ENCODE data around the gene SAT2. TPM values are rescaled to one million over a fixed set of nuclear protein-coding genes. Genes with fewer than 3 reads are reported as not detected.
A peak's percentile ranks its signal among the peaks of the same experiment; 100 is the strongest.

SAT2 gene
- total and polyA plus RNA-seq, 9 donors = 89.5 to 235 (median 145) TPM

DNA sequence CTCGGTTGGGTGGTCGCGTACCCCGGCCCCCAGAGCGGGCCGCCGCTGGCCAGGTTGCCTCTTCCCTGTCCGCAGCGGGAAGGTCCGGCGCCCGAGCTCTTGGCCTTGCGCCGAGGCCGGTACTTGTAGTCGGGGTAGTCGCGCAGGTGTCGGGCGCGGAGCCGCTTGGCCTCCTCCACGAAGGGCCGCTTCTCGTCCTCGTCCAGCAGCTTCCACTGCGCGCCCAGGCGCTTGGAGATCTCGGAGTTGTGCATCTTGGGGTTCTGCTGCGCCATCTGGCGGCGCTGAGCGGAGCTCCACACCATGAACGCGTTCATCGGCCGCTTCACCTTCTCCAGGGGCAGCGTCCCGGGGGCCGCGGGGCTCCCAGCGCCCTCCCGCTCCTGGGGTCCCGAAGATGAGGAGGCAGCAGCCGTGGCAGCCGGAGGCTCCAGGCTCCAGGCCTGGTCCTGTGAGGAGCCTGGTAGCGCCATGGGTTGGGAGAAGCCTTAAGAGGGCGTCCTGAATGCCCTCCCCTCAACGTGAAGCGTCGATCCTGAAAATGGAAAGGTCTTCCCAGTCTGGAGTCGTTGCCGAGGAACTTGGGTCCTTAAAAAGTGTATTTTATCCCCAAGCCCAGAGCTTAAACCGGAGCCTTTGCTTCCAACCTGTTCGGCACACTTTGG, 38.3 kb downstream of the SAT2 start:
- Histone ChIP-seq H3K36me3 (no peaks in the 10 kb centered on the region), H3K9me3 (no peaks in the 10 kb centered on the region), H3K4me1 (ENCODE audit: insufficient read depth) (peaks cover 7% of the 10 kb centered on the region), H3K4me3 (peak overlapping the region; percentile 67), H3K27ac (peak overlapping the region; percentile 12 to 42), H3K27me3 (no peaks in the 10 kb centered on the region)
- intact Hi-C loops (cut with DNase I) = no loop called here
- TF ChIP-seq POLR2A (IDR thresholded peaks at IDR 0.05) (peak; percentile 19), EP300 (IDR thresholded peaks at IDR 0.05) (no peak)
- TF ChIP-seq, protein P1, sequence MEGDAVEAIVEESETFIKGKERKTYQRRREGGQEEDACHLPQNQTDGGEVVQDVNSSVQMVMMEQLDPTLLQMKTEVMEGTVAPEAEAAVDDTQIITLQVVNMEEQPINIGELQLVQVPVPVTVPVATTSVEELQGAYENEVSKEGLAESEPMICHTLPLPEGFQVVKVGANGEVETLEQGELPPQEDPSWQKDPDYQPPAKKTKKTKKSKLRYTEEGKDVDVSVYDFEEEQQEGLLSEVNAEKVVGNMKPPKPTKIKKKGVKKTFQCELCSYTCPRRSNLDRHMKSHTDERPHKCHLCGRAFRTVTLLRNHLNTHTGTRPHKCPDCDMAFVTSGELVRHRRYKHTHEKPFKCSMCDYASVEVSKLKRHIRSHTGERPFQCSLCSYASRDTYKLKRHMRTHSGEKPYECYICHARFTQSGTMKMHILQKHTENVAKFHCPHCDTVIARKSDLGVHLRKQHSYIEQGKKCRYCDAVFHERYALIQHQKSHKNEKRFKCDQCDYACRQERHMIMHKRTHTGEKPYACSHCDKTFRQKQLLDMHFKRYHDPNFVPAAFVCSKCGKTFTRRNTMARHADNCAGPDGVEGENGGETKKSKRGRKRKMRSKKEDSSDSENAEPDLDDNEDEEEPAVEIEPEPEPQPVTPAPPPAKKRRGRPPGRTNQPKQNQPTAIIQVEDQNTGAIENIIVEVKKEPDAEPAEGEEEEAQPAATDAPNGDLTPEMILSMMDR (IDR thresholded peaks at IDR 0.05) = peak; percentile 89 to 93 (median 90)
- peak; percentile 87 to 92 (median 89) for DNase-seq
- 8 to 17% (median 8%) methylated on average over 44 to 56 of the region's 56 CpGs for WGBS, 3 donors

DNA sequence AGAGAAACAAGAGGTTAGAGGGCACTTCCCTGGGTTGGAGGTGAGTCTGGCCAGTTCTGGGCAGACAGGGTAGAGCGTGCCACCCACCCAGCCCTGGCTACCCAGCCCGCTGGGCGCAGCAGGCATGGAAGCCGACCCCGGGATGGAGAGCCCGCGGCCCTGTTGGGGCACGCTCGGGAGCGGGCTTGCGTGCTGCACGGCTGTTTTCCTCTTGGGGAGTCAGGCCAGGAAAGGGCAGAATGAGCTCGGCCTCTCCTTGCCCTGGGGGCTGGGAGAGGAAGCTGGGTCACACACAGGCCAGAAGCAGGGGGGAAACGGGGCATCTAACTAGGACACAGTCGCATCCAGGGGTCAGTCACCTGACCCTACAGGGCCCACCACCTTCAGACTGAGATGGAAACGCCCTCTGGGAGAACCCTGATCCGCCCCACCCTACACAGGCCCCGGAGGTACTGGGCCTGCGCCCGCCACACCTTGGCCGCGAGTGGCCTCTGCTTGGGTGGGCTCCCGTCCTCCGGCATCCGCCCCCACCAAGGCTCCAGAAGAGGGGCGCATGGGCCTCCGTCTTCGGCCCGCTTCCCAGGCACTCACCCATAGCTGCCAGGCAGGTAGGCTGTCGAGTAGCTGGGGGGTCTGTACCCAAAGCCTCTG, 38.9 kb downstream of the SAT2 start:
- intact Hi-C loops (cut with DNase I) = no loop called here
- peaks cover 8% of the 10 kb centered on the region for H3K4me1 ChIP-seq (ENCODE audit: insufficient read depth)

DNA sequence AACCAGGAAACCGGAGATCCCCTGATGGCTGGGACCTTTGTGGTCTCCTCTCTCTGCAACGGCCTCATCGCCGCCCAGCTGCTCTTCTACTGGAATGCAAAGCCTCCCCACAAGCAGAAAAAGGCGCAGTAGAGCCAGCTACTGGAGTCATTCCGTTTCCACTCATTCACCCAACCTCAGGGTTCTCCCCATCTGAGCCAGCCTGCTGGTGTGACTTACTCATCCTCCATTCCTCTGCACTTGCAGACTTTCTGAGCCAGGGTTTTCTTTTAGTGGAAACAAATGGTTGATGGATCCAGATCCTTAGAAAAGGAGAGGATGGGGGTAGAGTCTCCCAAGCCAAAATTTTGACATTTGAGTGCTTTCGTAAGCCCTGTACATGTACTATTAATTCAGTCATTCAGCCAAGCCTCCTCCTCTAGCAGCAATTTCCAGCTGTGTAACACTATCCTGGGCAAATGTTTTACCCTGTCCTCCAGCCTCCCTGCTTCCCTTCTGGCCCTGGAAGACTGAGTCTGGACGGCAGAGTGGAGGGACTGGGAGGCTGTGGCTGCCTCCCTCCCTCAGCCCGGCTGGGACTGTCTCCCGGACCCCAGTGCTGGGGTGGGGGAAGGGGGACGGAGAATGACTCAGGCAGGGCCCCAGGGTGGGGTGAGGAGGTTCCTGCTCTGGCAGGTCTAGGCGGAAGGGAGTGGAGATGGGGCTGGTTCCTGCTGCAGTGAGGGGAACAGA, 40.0 kb downstream of the SAT2 start:
- H3K27ac ChIP-seq = no peak overlapping the region
- intact Hi-C loops (cut with DNase I) = loop anchor here in 1 of 4 donors (2.0 kb wide), 1 partner anchor 77 kb away; no protein-coding TSS in a partner anchor

More for the DNA sequence above, 38.9 kb downstream of the SAT2 start:
- TF ChIP-seq EP300 (IDR thresholded peaks at IDR 0.05) (no peak), POLR2A (IDR thresholded peaks at IDR 0.05) (no peak)
- TF ChIP-seq, protein P1 (IDR thresholded peaks at IDR 0.05) = no peak
- no peaks in the 10 kb centered on the region for H3K27me3 ChIP-seq
- H3K4me3 ChIP-seq = peak overlapping the region; percentile 67
- DNase-seq = no peak
- H3K27ac ChIP-seq = peak overlapping the region; percentile 12 to 42
- 28 to 52% (median 34%) methylated on average over 24 to 30 of the region's 30 CpGs for WGBS, 3 donors
- no peaks in the 10 kb centered on the region for H3K36me3 ChIP-seq
- H3K9me3 ChIP-seq = no peaks in the 10 kb centered on the region

More for the DNA sequence above, 40.0 kb downstream of the SAT2 start:
- Histone ChIP-seq H3K9me3 (no peaks in the 10 kb centered on the region), H3K36me3 (no peaks in the 10 kb centered on the region), H3K4me1 (ENCODE audit: insufficient read depth) (peaks cover 15% of the 10 kb centered on the region), H3K27me3 (no peaks in the 10 kb centered on the region), H3K4me3 (no peak overlapping the region)
- peak in 1 of 5 donors; percentile 18 for DNase-seq
- 47 to 59% (median 49%) methylated on average over 12 of the region's 12 CpGs for WGBS, 3 donors
- no peak for TF ChIP-seq EP300 (IDR thresholded peaks at IDR 0.05)
- TF ChIP-seq POLR2A (IDR thresholded peaks at IDR 0.05) = no peak
- TF ChIP-seq, protein P1 (IDR thresholded peaks at IDR 0.05) = no peak
